ENCODE measurements around the gene RNU6-1.

The RNU6-1 gene

DNA sequence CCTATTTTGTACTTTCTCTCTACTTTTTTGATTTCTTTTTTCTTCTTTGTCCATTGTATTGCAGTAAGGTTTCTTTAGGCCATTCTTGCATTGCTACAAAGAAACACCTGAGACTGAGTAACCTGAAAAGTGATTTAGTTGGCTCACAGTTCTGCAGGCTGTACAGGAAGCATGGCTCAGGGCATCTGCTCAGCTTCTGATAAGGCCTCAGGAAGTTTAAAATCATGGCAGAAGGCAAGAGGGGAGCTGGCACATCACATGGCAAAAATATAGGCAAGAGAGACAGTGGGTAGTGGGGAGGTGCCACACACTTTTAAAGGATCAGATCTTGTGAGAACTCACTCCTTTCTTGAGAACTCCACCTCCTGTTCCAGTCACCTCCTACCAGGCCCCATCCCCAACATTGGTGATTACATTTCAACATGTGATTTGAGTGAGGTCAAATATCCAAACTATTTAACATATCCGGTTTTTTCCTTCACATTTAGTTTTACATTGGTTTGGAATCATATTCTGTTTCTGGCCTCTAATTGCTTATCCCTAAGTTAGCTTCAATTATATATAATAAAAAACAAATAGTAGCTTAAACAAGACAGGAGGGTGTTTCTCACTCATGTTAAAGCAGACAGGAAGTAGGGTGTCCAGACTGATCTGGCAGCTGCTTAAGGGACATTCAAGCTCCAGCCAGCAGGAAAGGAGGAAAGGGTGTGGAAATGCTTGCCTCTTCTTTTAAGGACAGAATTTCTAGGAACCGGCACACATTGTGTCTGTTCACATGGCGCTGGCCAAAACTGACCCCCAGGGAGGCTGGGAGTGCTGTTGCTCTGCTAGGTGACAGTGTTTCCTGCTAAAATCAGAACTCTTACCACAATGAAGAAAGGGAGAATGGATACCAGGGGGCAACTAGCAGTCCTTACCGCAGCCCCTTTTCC lies 43.4 kb downstream of the RNU6-1 start:
- DNase-seq, result no peak

GRCh38 chr15:67794832-67795574 lies 44.8 kb downstream of the RNU6-1 start:
- DNase-seq, result no peak

- no peak for DNase-seq
Observed at GRCh38 chr15:67792250-67792942, 47.4 kb downstream of the RNU6-1 start.

- no peak for DNase-seq
Observed at GRCh38 chr15:67790610-67791319, 49.1 kb downstream of the RNU6-1 start.
